Uterus (tissue), 4 donors: Measurements from ENCODE around the gene SCRN2. TPM values are rescaled to one million over a fixed set of nuclear protein-coding genes. Genes with fewer than 3 reads are reported as not detected.
A peak's percentile ranks its signal among the peaks of the same experiment; 100 is the strongest.

Source experiments
- DNase-seq, 2 donors: peaks; one replicate each; pipeline ENCODE4 v3.0.0-alpha.2; 2019 to 2020
- H3K27ac ChIP-seq, 2 donors: fragments of 200-600 bp; sonication (generic); 1 replicate in 1 of 2; 2 replicates in 1 of 2; pipeline ENCODE4 v1.5.1; 2016 to 2018
- H3K27me3 ChIP-seq, 2 donors: fragments of 200-600 bp; sonication (generic); one replicate each; pipeline ENCODE4 v1.5.1; 2018 to 2019; ENCODE audit warnings: control low read depth in 1 of 2
- H3K36me3 ChIP-seq, 2 donors: fragments of 200-600 bp; sonication (generic); one replicate each; pipeline ENCODE4 v1.5.1; 2019; ENCODE audit warnings: control low read depth in 1 of 2
- H3K4me1 ChIP-seq, 2 donors: fragments of 200-600 bp; sonication (generic); one replicate each; pipeline ENCODE4 v1.5.1; 2018 to 2019; ENCODE audit warnings: control low read depth in 1 of 2
- H3K4me3 ChIP-seq, 2 donors: fragments of 200-600 bp; sonication (generic); 1 replicate in 1 of 2; 2 replicates in 1 of 2; pipeline ENCODE4 v1.5.1; 2018 to 2019; ENCODE audit warnings: mild to moderate bottlenecking in 1 of 2
- H3K9me3 ChIP-seq, 2 donors: fragments of 200-600 bp; sonication (generic); one replicate each; pipeline ENCODE4 v1.5.1; 2019; ENCODE audit warnings: control low read depth in 1 of 2
- CTCF ChIP-seq, 4 experiments: fragments of 200-600 bp in 2 of 4; fragments of 450-650 bp in 2 of 4; sonication (generic) in 2 of 4; IDR thresholded peaks; one replicate each; pipeline ENCODE4 v1.5.1; 2016 to 2019; ENCODE audit warnings: antibody characterized with exemption in 4 of 4, mild to moderate bottlenecking in 2 of 4, moderate library complexity in 1 of 4
- POLR2A ChIP-seq, 2 donors: fragments of 450-650 bp; IDR thresholded peaks; one replicate each; pipeline ENCODE4 v1.6.1; 2016; ENCODE audit warnings: antibody characterized with exemption in 2 of 2, mild to moderate bottlenecking in 1 of 2, moderate library complexity in 1 of 2
- intact Hi-C: fragments of 100-400 bp; cut with DNase I; formaldehyde crosslinking; loops from one replicate; pipeline ENCODE4 v1.15.1; 2023; ENCODE audit warnings: low total_unique reads
- total RNA-seq, 4 donors: library from RNA; depleted of rRNA in 3 of 4; stranded (reverse); fragments of >200 nt in 3 of 4; gene quantifications; one replicate each; pipeline versions ENCODE4 v1.1.0 to v1.2.4, GENCODE V29; 2014 to 2023
- donor health status: DM: yes; HTN: yes; CAD: no.

Gene SCRN2
- total RNA-seq, 4 donors from 2014 or later: 12.4 to 80.7 (median 39.8) TPM

DNA sequence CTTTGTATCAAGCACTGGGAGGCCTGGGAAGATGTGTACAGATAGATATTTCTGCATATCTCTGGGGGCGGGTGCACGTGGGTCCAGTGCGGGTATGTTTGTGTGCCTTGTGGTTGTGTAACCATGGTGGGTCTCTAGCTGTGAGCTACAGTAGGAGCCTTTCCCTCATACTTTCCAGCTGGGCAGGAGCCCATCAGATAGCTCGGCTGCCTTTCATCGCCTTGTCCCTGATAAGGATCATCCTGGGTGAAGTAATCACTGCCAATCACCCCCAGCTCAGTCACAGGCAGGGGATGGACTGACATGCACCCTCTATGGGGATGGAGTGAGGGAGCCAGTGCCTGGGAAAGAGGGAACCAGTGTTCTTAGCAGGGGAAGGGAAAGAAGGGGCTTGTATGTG, 3.2 kb upstream of the SCRN2 start:
- Histone ChIP-seq H3K4me1 (no peaks in the 10 kb centered on the region), H3K4me3 (no peak overlapping the region), H3K9me3 (no peaks in the 10 kb centered on the region), H3K27ac (no peak overlapping the region), H3K36me3 (no peaks in the 10 kb centered on the region), H3K27me3 (peaks cover 5% of the 10 kb centered on the region in 2 donors)
- no peak for DNase-seq
- intact Hi-C loops: no loop called here
- no peak for TF ChIP-seq POLR2A (IDR thresholded peaks at IDR 0.05)
- TF ChIP-seq CTCF (IDR thresholded peaks at IDR 0.05): no peak

DNA sequence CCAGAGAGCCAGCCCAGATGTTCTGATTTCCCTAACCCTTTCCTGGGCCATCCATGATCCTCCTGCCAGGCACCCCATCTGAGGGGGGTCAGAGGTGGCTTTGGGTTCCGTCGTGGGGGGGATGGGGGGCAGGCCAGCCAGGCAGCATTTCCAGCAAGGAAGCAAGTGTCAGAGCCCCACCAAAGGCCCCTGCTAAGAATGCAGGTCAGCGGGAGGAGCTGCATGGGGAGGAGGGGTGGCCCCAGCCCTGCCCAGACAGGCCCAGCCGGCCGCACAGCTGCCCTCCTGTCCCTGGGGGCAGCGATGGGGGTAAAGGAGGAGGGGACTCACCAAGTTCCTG, 2.3 kb upstream of the SCRN2 start:
- TF ChIP-seq POLR2A (IDR thresholded peaks at IDR 0.05) (no peak), CTCF (IDR thresholded peaks at IDR 0.05) (no peak)
- Histone ChIP-seq H3K4me1 (no peaks in the 10 kb centered on the region), H3K27me3 (peaks cover 5% of the 10 kb centered on the region in 2 donors), H3K27ac (no peak overlapping the region), H3K9me3 (no peaks in the 10 kb centered on the region), H3K4me3 (no peak overlapping the region), H3K36me3 (no peaks in the 10 kb centered on the region)
- DNase-seq: no peak
- intact Hi-C loops: no loop called here

DNA sequence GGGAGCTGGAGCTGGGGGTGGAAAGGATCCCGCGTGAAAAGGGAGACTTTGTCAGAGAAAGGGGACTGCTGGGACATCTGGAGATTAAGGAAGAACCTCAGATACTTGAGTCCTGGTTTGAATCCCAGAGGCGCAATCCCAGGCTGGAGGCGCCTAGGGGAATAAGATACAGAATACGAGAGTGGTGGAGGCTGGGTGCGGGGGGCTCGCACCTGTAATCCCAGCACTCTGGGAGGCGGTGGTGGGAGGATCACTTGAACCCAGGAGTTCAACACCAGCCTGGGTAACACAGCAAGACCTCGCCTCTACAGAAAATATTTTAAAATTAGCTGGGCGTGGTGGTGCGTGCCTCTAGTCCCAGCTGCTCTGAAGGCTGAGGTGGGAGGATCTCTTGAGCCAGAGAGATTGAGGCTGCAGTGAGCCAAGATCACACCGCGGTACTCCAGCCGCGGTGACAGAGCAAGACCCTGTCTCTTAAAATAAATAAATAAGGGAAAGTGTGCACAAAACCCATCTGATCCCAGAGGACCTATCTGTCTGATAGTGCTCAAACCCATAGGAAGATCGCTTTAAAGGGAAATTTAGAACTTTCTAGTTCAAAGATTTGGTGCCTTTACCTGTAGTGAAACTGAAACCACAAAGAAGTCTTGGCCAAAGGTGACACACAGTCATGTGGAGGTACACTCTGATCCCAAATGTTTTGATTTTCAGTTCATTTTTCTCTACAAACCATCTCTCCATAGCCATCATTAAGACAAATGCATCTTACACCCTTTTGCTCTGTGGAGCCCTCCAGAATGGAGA, 617 bp upstream of the SCRN2 start:
- no peak for TF ChIP-seq CTCF (IDR thresholded peaks at IDR 0.05)
- no peak for TF ChIP-seq POLR2A (IDR thresholded peaks at IDR 0.05)
- H3K36me3 ChIP-seq: no peaks in the 10 kb centered on the region
- peaks cover 0 to 3% of the 10 kb centered on the region in 2 donors for H3K27me3 ChIP-seq
- peak overlapping the region; percentile 69 to 78 for H3K27ac ChIP-seq
- H3K9me3 ChIP-seq: no peaks in the 10 kb centered on the region
- no peaks in the 10 kb centered on the region for H3K4me1 ChIP-seq
- intact Hi-C loops: loop anchor here (2.0 kb wide), 1 partner anchor 49 kb away; no protein-coding TSS in a partner anchor
- no peak for DNase-seq
- H3K4me3 ChIP-seq: peak overlapping the region in 1 of 2 donors; percentile 68

GRCh38 chr17:47840001-47840741, 902 bp downstream of the SCRN2 start:
- no peaks in the 10 kb centered on the region for H3K36me3 ChIP-seq
- H3K9me3 ChIP-seq: no peaks in the 10 kb centered on the region
- H3K4me1 ChIP-seq: no peaks in the 10 kb centered on the region
- TF ChIP-seq CTCF (IDR thresholded peaks at IDR 0.05) (no peak), POLR2A (IDR thresholded peaks at IDR 0.05) (no peak)
- intact Hi-C loops: loop anchor here (2.0 kb wide), 1 partner anchor 51 kb away; no protein-coding TSS in a partner anchor
- H3K27me3 ChIP-seq: no peaks in the 10 kb centered on the region
- H3K27ac ChIP-seq: peak overlapping the region; percentile 69 to 78
- peak in 1 of 2 donors; percentile 49 for DNase-seq
- H3K4me3 ChIP-seq: peak overlapping the region; percentile 59 to 68

DNA sequence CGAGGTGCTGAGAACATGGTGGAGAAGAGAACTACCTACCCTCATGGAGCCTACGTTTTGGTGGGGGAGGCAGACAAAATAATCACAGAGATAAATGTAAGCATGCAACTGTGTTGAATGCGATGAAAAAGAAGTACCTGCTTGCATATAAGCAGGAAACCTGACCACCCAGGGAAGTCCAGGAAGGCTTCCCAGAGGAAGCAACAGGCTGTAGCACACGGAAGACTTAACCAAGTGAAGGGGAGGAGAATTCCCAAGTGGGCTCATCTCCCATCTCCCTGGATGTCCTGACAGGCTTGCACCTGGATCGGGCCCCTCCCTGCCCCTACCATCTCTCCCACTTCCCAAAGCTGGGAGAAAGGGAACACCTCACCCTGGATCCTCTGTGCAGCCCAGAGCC, 2.0 kb downstream of the SCRN2 start:
- DNase-seq: no peak
- TF ChIP-seq CTCF (IDR thresholded peaks at IDR 0.05) (no peak), POLR2A (IDR thresholded peaks at IDR 0.05) (no peak)
- intact Hi-C loops: no loop called here
- no peaks in the 10 kb centered on the region for H3K9me3 ChIP-seq
- H3K27me3 ChIP-seq: no peaks in the 10 kb centered on the region
- no peaks in the 10 kb centered on the region for H3K36me3 ChIP-seq
- no peaks in the 10 kb centered on the region for H3K4me1 ChIP-seq
- no peak overlapping the region for H3K27ac ChIP-seq
- H3K4me3 ChIP-seq: no peak overlapping the region
